GM13976 (cell line): Measurements from ENCODE around the gene CWC22.

Experiments used
- DNase-seq: peaks from one replicate; pipeline ENCODE4 v3.0.0; 2012; ENCODE audit warnings: low spot score
- CTCF ChIP-seq: IDR thresholded peaks from 2 replicates; pipeline ENCODE4 v1.5.1; 2012; ENCODE audit warnings: borderline replicate concordance, mild to moderate bottlenecking; ENCODE audit not compliant: insufficient read depth; ENCODE audit errors: extremely low read depth, missing control alignments, control extremely low read depth
- in situ Hi-C: fragments of 300-500 bp; cut with MboI; formaldehyde crosslinking; loops from one replicate; pipeline ENCODE4 v1.12.0; 2022; ENCODE audit warnings: low sequenced_read_pairs, mixed read lengths, inconsistent platforms; ENCODE audit not compliant: unreplicated experiment

Gene CWC22

GRCh38 chr2:179946810-179947615, 60.1 kb downstream of the CWC22 start:
- TF ChIP-seq CTCF: no peak
- in situ Hi-C loops: no loop called here
- DNase-seq: no peak

GRCh38 chr2:179946346-179946745, 60.8 kb downstream of the CWC22 start:
- TF ChIP-seq CTCF: no peak
- DNase-seq: no peak
- in situ Hi-C loops: no loop called here

- no peak for TF ChIP-seq CTCF
- no peak for DNase-seq
- in situ Hi-C loops: no loop called here
Measured at GRCh38 chr2:179939259-179939658, 67.8 kb downstream of the CWC22 start.

- TF ChIP-seq CTCF: no peak
- in situ Hi-C loops: no loop called here
- DNase-seq: no peak
Measured at GRCh38 chr2:179938026-179938425, 69.1 kb downstream of the CWC22 start.

- DNase-seq: no peak
- in situ Hi-C loops: no loop called here
- peak; percentile 7 for TF ChIP-seq CTCF
Measured at GRCh38 chr2:179936654-179937053, 70.4 kb downstream of the CWC22 start.

- no peak for DNase-seq
- no peak for TF ChIP-seq CTCF
- in situ Hi-C loops: no loop called here
Measured at GRCh38 chr2:179936141-179936540, 71.0 kb downstream of the CWC22 start.
